SK-N-SH treated with all-trans-retinoic acid at 6 μM for 48 hours (cell line): ENCODE measurements around the gene HEXIM1.

Experiments
- ATAC-seq: fragments of 200-7000 bp; cut with Tn5 transposase; 3 replicates; pipeline ENCODE4 v1.9.1; 2020; ENCODE audit warnings: mild to moderate bottlenecking, moderate library complexity
- ARNTL ChIP-seq: fragments of 450-650 bp; formaldehyde crosslinking; IDR thresholded peaks from 2 replicates; pipeline ENCODE4 v1.5.0; 2020; ENCODE audit warnings: low read depth, mild to moderate bottlenecking, moderate library complexity, borderline replicate concordance
- BACH2 ChIP-seq: fragments of 250-450 bp; sonication (Bioruptor Pico); IDR thresholded peaks from 2 replicates; pipeline ENCODE4 v1.9.0; 2021; ENCODE audit warnings: mild to moderate bottlenecking, borderline replicate concordance
- CSDC2 ChIP-seq: fragments of 250-450 bp; sonication (Bioruptor Pico); IDR thresholded peaks from 2 replicates; pipeline ENCODE4 v1.5.0; 2020; ENCODE audit warnings: mild to moderate bottlenecking, moderate library complexity
- ESRRG ChIP-seq: fragments of 250-450 bp; sonication (Bioruptor Pico); IDR thresholded peaks from 2 replicates; pipeline ENCODE4 v1.6.1; 2021; ENCODE audit warnings: mild to moderate bottlenecking
- GLIS3 ChIP-seq: fragments of 250-450 bp; sonication (Bioruptor Pico); IDR thresholded peaks from 2 replicates; pipeline ENCODE4 v1.5.0; 2020; ENCODE audit warnings: mild to moderate bottlenecking, moderate library complexity
- ISL1 ChIP-seq: fragments of 250-450 bp; sonication (Bioruptor Pico); IDR thresholded peaks from 2 replicates; pipeline ENCODE4 v2.1.2; 2022; ENCODE audit warnings: mild to moderate bottlenecking, moderate library complexity
- OSR1 ChIP-seq: fragments of 250-450 bp; sonication (Bioruptor Pico); IDR thresholded peaks from 2 replicates; pipeline ENCODE4 v1.8.0; 2022; ENCODE audit warnings: moderate library complexity, mild to moderate bottlenecking, inconsistent platforms
- PPARA ChIP-seq: fragments of 250-450 bp; sonication (Bioruptor Pico); IDR thresholded peaks from 2 replicates; pipeline ENCODE4 v1.5.0; 2020; ENCODE audit warnings: mild to moderate bottlenecking, borderline replicate concordance
- SNAI2 ChIP-seq: fragments of 250-450 bp; sonication (Bioruptor Pico); IDR thresholded peaks from 2 replicates; pipeline ENCODE4 v1.5.0; 2020; ENCODE audit warnings: mild to moderate bottlenecking, moderate library complexity
- TCF4 ChIP-seq: fragments of 250-450 bp; sonication (Bioruptor Pico); IDR thresholded peaks from 2 replicates; pipeline ENCODE4 v1.8.0; 2021; ENCODE audit warnings: mild to moderate bottlenecking, moderate library complexity, borderline replicate concordance
- TOX ChIP-seq: fragments of 250-450 bp; sonication (Bioruptor Pico); IDR thresholded peaks from 2 replicates; pipeline ENCODE4 v1.8.0; 2021; ENCODE audit warnings: mild to moderate bottlenecking, moderate library complexity, borderline replicate concordance
- ZC3H10 ChIP-seq: fragments of 250-450 bp; sonication (Bioruptor Pico); IDR thresholded peaks from 2 replicates; pipeline ENCODE4 v1.5.1; 2021; ENCODE audit warnings: mild to moderate bottlenecking, moderate library complexity
- ZFP30 ChIP-seq: fragments of 450-650 bp; formaldehyde crosslinking; IDR thresholded peaks from 2 replicates; pipeline ENCODE4 v1.5.0; 2022; ENCODE audit warnings: mild to moderate bottlenecking, moderate library complexity
- ZNF565 ChIP-seq: fragments of 450-650 bp; formaldehyde crosslinking; conservative IDR thresholded peaks from 2 replicates; pipeline ENCODE4 v1.5.0; 2020; ENCODE audit warnings: low read depth, mild to moderate bottlenecking, moderate library complexity
- ZNF70 ChIP-seq: fragments of 450-650 bp; formaldehyde crosslinking; IDR thresholded peaks from 2 replicates; pipeline ENCODE4 v1.5.0; 2020; ENCODE audit warnings: mild to moderate bottlenecking, moderate library complexity
- ZNF8 ChIP-seq: fragments of 450-650 bp; formaldehyde crosslinking; IDR thresholded peaks from 2 replicates; pipeline ENCODE4 v1.5.0; 2020; ENCODE audit warnings: mild to moderate bottlenecking, moderate library complexity
- TF ChIP-seq, protein P1 (sequence below): fragments of 250-450 bp; sonication (Bioruptor Pico); IDR thresholded peaks from 2 replicates; pipeline ENCODE4 v1.5.1; 2021; ENCODE audit warnings: mild to moderate bottlenecking, moderate library complexity
- TF ChIP-seq, protein P2 (sequence below): fragments of 250-450 bp; sonication (Bioruptor Pico); IDR thresholded peaks from 2 replicates; pipeline ENCODE4 v1.5.1; 2020; ENCODE audit warnings: low read depth, mild to moderate bottlenecking, moderate library complexity
- TF ChIP-seq, protein P3 (sequence below): fragments of 250-450 bp; sonication (Bioruptor Pico); IDR thresholded peaks from 2 replicates; pipeline ENCODE4 v1.8.0; 2020; ENCODE audit warnings: mild to moderate bottlenecking, moderate library complexity, borderline replicate concordance

HEXIM1 gene

DNA sequence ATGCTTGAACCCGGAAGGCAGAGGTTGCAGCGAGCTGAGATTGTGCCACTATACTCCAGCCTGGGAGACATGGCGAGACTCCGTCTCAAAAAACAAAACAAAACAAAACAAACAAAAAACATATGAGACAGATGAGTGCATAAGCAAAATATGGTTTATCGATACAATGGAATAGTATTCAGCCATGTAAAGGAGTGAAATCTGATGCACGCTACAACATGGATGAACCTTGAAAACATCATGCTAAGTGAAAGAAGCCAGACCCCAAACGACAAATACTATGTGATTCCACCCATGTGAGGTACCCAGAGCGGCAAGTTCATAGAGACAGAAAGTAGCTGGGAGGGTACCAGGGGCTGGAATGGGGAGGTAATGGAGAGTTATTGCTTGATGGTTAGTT, 22.8 kb upstream of the HEXIM1 start (continued):
- TF ChIP-seq, protein P1, sequence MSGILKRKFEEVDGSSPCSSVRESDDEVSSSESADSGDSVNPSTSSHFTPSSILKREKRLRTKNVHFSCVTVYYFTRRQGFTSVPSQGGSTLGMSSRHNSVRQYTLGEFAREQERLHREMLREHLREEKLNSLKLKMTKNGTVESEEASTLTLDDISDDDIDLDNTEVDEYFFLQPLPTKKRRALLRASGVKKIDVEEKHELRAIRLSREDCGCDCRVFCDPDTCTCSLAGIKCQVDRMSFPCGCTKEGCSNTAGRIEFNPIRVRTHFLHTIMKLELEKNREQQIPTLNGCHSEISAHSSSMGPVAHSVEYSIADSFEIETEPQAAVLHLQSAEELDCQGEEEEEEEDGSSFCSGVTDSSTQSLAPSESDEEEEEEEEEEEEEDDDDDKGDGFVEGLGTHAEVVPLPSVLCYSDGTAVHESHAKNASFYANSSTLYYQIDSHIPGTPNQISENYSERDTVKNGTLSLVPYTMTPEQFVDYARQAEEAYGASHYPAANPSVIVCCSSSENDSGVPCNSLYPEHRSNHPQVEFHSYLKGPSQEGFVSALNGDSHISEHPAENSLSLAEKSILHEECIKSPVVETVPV, result no peak
- TF ChIP-seq ESRRG (CRISPR knock-in tag) (no peak), SNAI2 (CRISPR knock-in tag) (no peak), ARNTL (CRISPR knock-in tag) (no peak), PPARA (CRISPR knock-in tag) (no peak), ZNF70 (CRISPR knock-in tag) (no peak), ZNF8 (CRISPR knock-in tag) (no peak)

DNA sequence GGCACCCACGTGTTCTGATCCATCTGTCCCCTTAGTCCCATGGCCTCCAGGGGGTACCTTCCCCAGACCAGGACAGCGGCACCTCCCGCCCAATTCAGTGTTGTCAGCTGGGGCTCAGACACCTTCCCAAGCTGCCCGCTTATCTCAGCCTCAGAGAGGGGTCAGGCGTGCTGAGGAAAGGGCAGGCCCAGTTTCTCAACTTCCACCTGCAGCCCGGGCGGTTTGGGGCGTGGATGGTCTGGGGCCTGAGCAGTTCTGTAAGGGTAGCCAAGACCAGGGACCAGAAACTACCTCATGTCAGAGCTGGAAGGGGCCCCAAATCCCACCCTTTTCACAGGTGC, 21.1 kb upstream of the HEXIM1 start:
- no peak for ATAC-seq
- no peak for TF ChIP-seq TOX (CRISPR knock-in tag)
- TF ChIP-seq ZNF8 (CRISPR knock-in tag), result no peak
- TF ChIP-seq, protein P1, result no peak
- TF ChIP-seq ISL1 (CRISPR knock-in tag), result no peak
- no peak for TF ChIP-seq SNAI2 (CRISPR knock-in tag)
- TF ChIP-seq, protein P2, sequence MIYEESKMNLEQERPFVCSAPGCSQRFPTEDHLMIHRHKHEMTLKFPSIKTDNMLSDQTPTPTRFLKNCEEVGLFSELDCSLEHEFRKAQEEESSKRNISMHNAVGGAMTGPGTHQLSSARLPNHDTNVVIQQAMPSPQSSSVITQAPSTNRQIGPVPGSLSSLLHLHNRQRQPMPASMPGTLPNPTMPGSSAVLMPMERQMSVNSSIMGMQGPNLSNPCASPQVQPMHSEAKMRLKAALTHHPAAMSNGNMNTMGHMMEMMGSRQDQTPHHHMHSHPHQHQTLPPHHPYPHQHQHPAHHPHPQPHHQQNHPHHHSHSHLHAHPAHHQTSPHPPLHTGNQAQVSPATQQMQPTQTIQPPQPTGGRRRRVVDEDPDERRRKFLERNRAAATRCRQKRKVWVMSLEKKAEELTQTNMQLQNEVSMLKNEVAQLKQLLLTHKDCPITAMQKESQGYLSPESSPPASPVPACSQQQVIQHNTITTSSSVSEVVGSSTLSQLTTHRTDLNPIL (CRISPR knock-in tag), result no peak
- no peak for TF ChIP-seq ARNTL (CRISPR knock-in tag)

DNA sequence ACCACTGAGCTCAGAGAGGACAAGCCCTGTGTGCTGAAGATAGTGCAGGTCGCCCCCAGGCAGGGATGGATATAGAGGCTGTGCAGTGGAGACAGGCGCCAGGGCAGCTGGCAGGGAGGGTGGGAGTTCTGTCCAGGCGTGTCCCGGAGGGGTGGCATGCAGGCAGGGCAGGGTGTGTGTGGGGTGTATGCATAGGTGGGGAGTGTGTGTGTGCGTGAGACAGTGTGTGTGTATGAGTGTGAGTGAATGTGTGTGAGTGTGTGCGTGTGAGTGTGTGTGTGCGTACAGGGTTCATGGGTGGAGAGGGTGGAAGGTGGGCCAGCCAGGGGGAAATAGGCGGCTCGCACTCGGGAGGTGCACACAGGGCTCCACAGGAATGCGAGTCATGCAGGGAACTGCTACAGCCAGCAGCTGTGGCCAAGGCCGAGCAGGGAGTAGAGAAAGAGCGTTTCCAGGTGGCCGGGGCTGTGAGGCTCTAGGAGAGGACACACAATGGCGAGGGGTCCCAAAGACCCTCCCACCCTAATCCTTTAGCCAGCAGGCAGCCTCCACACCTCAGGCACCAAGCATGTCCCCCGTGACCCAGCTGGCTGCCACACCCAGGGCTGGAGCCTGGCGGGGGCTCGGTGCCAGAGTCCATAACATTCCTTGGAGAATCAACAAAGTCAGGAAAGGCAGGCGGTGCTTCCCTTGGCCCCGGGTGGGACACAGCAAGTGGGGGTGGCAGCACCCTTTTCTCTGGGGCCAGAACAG, 20.6 kb upstream of the HEXIM1 start:
- TF ChIP-seq OSR1 (CRISPR knock-in tag) (no peak), BACH2 (CRISPR knock-in tag) (no peak), TOX (CRISPR knock-in tag) (no peak), CSDC2 (CRISPR knock-in tag) (no peak), SNAI2 (CRISPR knock-in tag) (no peak), ZC3H10 (CRISPR knock-in tag) (no peak), ZNF8 (CRISPR knock-in tag) (no peak), ZNF565 (CRISPR knock-in tag) (no peak), TCF4 (CRISPR knock-in tag) (no peak), GLIS3 (CRISPR knock-in tag) (no peak), ZFP30 (CRISPR knock-in tag) (no peak), ISL1 (CRISPR knock-in tag) (no peak)
- TF ChIP-seq, protein P2 (CRISPR knock-in tag), result no peak
- TF ChIP-seq, protein P3, sequence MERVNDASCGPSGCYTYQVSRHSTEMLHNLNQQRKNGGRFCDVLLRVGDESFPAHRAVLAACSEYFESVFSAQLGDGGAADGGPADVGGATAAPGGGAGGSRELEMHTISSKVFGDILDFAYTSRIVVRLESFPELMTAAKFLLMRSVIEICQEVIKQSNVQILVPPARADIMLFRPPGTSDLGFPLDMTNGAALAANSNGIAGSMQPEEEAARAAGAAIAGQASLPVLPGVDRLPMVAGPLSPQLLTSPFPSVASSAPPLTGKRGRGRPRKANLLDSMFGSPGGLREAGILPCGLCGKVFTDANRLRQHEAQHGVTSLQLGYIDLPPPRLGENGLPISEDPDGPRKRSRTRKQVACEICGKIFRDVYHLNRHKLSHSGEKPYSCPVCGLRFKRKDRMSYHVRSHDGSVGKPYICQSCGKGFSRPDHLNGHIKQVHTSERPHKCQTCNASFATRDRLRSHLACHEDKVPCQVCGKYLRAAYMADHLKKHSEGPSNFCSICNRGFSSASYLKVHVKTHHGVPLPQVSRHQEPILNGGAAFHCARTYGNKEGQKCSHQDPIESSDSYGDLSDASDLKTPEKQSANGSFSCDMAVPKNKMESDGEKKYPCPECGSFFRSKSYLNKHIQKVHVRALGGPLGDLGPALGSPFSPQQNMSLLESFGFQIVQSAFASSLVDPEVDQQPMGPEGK (CRISPR knock-in tag), result no peak
- ATAC-seq, result peak; percentile 50

DNA sequence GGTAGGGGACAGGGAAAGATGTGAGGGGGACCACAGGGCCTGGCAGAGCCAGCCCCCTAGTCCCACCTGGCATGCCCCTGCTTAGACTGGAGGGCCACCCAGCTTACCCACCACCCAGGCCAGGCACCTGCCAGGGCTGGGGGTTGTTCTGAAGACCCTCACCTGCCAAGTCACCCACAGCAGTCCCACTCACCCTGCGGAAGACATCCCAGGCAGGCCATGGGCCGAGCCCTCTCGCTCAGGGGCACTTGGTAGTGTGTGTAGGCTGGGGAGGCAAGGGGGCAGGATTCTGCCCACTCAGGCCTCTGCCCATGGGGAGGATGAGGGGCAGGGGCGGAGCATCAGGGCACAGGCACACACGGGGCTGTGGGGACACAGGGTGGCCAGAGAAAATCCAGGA, 19.9 kb upstream of the HEXIM1 start:
- no peak for ATAC-seq
- TF ChIP-seq, protein P1, result no peak
- TF ChIP-seq OSR1 (CRISPR knock-in tag) (no peak), GLIS3 (CRISPR knock-in tag) (no peak), ZNF565 (CRISPR knock-in tag) (no peak), ZNF8 (CRISPR knock-in tag) (no peak), SNAI2 (CRISPR knock-in tag) (no peak), TCF4 (CRISPR knock-in tag) (no peak)
